HUES48 (cell line): ENCODE results near the gene PPM1M.
A peak's percentile ranks its signal among the peaks of the same experiment; 100 is the strongest.

Experiments
- H3K27ac ChIP-seq: one replicate; pipeline ENCODE4 v1.7.0; 2013; ENCODE audit warnings: low read depth, low read length, inconsistent platforms
- H3K27me3 ChIP-seq: 2 replicates; pipeline ENCODE4 v1.6.1; 2013; ENCODE audit warnings: mild to moderate bottlenecking, low read length; ENCODE audit not compliant: control insufficient read depth, insufficient read depth
- H3K36me3 ChIP-seq: 2 replicates; pipeline ENCODE4 v1.6.1; 2013; ENCODE audit warnings: low read length; ENCODE audit not compliant: control insufficient read depth, insufficient read depth
- H3K4me1 ChIP-seq: 2 replicates; pipeline ENCODE4 v1.6.1; 2013; ENCODE audit warnings: mild to moderate bottlenecking, low read length; ENCODE audit not compliant: control insufficient read depth, insufficient read depth
- H3K4me3 ChIP-seq: 2 replicates; pipeline ENCODE4 v1.5.1; 2013; ENCODE audit warnings: mild to moderate bottlenecking, low read depth, low read length
- H3K9ac ChIP-seq: 2 replicates; pipeline ENCODE4 v1.6.1; 2013; ENCODE audit warnings: mild to moderate bottlenecking, low read depth, low read length, moderate library complexity
- H3K9me3 ChIP-seq: 2 replicates; pipeline ENCODE4 v1.6.1; 2013; ENCODE audit warnings: low read length; ENCODE audit not compliant: control insufficient read depth, insufficient read depth

Gene PPM1M, protein sequence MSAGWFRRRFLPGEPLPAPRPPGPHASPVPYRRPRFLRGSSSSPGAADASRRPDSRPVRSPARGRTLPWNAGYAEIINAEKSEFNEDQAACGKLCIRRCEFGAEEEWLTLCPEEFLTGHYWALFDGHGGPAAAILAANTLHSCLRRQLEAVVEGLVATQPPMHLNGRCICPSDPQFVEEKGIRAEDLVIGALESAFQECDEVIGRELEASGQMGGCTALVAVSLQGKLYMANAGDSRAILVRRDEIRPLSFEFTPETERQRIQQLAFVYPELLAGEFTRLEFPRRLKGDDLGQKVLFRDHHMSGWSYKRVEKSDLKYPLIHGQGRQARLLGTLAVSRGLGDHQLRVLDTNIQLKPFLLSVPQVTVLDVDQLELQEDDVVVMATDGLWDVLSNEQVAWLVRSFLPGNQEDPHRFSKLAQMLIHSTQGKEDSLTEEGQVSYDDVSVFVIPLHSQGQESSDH

DNA sequence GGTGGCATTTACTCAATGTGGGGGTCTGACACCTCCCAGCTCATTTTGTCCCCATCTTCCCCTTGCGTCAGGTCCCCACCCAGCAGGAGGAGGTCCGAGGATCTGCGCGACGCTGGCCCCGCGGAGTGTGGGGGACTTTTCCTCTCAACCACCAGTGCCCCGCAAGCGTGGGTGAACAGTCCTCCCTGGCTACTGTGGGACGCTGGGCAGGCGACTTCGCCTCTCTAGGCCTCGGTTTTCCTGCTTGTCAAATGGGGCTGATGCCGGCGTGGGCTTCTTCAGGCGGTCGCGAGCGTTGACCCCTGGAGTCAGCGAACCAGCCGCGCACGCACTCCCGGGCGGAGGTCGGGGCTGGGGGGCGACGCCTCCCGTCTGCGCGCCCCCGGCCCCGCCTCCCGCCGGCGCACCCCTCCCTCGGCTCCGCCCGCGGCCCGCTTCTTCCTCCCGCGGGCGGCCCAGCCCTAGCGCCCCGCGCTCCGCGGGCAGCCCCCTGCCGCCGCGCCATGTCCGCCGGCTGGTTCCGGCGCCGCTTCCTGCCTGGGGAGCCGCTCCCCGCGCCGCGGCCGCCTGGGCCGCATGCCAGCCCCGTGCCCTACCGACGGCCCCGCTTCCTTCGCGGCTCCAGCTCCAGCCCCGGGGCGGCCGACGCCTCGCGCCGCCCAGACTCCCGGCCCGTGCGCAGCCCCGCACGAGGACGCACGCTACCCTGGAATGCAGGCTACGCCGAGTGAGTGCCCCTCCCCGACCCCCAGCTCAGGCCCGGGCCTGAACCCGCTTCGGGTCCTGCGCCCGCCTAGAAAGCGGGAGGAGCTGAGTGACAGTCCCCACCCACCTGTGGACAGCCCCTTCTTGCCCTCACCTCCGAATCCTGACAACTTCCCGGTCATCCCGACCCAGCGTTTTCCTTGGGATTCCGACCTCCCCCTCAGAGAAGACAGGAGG is at the start of gene PPM1M:
PPM1M (plus strand) TSS at position 438 of the 942 bp plus-strand sequence; CDS start at position 504, 66 bp downstream.
- no peaks in the 10 kb centered on the region for H3K9me3 ChIP-seq
- H3K27ac ChIP-seq = no peak within 1 kb of the TSS
- peak within 1 kb of the TSS; percentile 62 for H3K4me3 ChIP-seq
- H3K4me1 ChIP-seq = peaks cover 6% of the 10 kb centered on the region; the same call in 1 of the 2 replicates
- H3K36me3 ChIP-seq = peaks cover 18% of the 10 kb centered on the region
- H3K27me3 ChIP-seq = peaks cover 33% of the 10 kb centered on the region
- H3K9ac ChIP-seq = 0 out of 2 replicates have a peak within 1 kb of the TSS, but pooled peaks have one; percentile 30

DNA sequence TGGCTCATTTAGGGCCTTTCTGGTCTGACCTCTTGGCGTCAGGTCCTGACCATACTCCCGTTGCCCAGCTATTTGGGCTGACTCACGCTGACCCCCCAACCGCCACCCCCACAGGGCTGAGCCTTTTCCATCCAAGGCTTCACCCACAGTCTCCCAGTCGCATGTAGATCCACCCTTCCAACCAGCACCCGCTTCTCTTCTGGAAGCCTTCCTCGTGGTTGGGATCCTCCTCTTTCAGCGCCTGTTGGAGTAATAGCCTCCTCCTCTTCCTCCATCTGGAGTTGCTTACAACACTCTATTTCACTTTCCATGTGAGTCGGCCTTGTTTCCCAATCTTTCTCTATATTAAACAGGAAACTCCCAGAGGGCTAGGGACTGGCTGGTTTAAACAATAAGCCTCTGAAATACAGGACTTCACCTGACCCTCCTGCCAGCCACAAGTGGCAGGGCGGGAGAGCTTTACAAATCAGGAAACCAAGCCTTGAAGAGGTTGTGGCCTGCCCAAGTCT is 49.7 kb upstream of the PPM1M start:
- Histone ChIP-seq H3K4me1 (peaks cover 10% of the 10 kb centered on the region), H3K27me3 (no peaks in the 10 kb centered on the region)

DNA sequence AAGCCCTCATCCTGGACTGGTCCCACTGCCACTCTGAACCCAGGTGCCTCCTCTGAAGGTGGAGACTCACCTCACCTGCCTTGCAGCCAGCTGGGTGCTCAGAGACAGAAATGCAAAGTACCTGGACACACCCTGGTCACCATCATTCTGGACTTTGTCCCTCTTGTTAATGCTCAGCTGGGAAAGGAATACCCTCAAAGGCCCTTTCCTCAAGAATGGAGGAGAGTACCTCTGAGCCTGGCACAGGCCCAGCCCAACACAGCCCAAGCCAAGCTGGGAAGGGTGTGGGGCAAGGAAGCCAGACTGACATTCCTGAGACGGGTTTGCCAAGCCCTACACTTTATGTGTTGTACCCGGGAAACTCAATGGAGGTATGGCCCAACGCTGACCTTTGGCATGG is 48.6 kb upstream of the PPM1M start:
- Histone ChIP-seq H3K36me3 (peaks cover 30% of the 10 kb centered on the region), H3K9ac (no peak overlapping the region), H3K27me3 (no peaks in the 10 kb centered on the region), H3K4me3 (no peak overlapping the region), H3K9me3 (no peaks in the 10 kb centered on the region), H3K4me1 (peaks cover 10% of the 10 kb centered on the region), H3K27ac (no peak overlapping the region)

More for the DNA sequence above, 49.7 kb upstream of the PPM1M start:
- Histone ChIP-seq H3K27ac (no peak overlapping the region), H3K9me3 (no peaks in the 10 kb centered on the region), H3K9ac (no peak overlapping the region), H3K4me3 (no peak overlapping the region), H3K36me3 (peaks cover 19% of the 10 kb centered on the region)

DNA sequence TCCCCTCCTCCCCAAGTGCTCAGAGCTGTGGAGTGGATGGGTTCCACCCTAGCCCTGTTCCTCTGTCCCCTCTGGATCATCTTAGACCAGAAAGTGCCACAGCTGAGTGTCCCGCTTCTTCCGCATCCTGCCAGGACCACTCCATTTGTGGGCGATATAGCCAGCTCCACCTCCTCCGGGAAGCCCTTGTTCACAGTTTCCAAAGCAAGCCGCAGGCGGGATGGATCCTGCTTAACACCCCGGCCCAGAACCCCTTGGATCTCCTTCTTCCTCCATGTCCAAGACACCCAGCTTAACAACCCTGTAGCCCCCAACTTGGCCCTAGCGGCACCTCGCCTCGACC is 48.1 kb upstream of the PPM1M start:
- Histone ChIP-seq H3K9ac (0 out of 2 replicates have a peak overlapping the region, but pooled peaks have one; percentile 26), H3K36me3 (peaks cover 34% of the 10 kb centered on the region), H3K9me3 (no peaks in the 10 kb centered on the region), H3K4me3 (peak overlapping the region; percentile 81; the same call in 1 of the 2 replicates), H3K4me1 (peaks cover 10% of the 10 kb centered on the region), H3K27ac (peak overlapping the region; percentile 16), H3K27me3 (no peaks in the 10 kb centered on the region)

DNA sequence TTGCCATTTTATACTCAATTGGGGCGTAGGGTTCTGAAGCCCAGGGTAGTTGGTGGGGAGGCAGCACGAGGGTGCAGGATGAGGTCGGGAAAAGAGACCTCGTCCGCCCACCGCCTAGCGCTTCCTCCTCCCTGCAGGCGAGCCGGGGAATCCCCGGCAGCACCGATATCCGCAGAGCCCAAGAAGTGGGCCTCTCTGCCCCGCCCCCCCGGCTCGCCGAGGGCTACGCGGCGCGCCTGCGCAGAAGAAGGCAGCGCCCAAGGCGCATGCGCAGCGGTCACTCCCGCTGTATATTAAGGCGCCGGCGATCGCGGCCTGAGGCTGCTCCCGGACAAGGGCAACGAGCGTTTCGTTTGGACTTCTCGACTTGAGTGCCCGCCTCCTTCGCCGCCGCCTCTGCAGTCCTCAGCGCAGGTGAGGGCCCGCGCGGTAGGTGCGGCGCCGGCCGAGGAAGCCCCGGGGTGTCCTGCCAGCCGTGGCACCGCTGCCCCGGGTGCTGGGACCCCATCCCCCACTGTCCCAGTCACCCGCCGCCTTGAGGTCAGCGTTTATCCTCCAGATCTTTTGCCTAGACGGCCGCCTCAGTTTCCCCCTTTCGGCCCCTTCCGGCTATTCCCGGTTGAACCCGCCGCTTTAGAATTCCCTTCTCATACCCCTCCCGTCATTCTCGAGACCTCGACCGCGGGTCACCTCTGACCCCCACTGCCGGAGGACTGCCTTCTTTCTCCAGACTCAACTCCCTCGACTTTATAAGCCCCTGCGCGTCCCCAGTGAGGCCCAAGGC is 47.5 kb upstream of the PPM1M start, which contains the start of gene ALAS1:
ALAS1 (plus strand) TSS at position 319 of the 784 bp plus-strand sequence. CDS start 1,082 bp downstream, outside the sequence.
- Histone ChIP-seq H3K36me3 (peaks cover 39% of the 10 kb centered on the region), H3K9me3 (no peaks in the 10 kb centered on the region), H3K27ac (peak within 1 kb of the TSS; percentile 77), H3K9ac (peak within 1 kb of the TSS; percentile 38), H3K4me1 (peaks cover 10% of the 10 kb centered on the region), H3K27me3 (no peaks in the 10 kb centered on the region), H3K4me3 (peak within 1 kb of the TSS; percentile 81)

DNA sequence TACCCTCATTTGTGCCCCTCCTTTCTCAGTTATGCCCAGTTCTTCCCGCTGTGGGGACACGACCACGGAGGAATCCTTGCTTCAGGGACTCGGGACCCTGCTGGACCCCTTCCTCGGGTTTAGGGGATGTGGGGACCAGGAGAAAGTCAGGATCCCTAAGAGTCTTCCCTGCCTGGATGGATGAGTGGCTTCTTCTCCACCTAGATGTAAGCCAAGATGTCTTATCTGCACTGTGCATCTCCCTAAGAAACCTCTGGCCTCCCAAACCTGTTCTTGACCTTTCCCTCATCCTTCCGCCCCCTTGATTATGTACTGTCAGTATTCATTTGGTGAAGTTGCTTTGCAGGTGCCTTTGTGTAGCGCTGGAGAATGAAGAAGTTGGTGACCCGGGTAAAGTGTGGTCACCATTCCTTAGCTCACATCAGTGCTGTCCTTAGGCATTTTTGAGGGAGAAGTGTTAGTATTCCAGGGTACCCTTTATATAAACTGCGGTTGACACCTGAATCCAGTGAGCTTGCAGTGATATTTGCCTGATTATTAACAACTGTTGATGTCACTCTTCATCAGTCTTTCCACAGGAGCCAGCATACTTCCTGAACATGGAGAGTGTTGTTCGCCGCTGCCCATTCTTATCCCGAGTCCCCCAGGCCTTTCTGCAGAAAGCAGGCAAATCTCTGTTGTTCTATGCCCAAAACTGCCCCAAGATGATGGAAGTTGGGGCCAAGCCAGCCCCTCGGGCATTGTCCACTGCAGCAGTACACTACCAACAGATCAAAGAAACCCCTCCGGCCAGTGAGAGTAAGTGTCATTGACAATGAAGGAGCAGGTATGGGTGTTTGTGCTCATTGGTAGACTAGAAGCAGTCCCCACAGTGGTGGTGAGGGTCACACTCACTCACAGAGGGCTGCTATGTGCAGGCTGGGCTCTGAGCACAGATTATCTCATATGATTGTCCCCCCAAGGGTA is 46.6 kb upstream of the PPM1M start:
- H3K4me1 ChIP-seq = peaks cover 10% of the 10 kb centered on the region
- H3K9ac ChIP-seq = peak overlapping the region; percentile 38
- no peak overlapping the region for H3K27ac ChIP-seq
- H3K4me3 ChIP-seq = peak overlapping the region; percentile 81
- no peaks in the 10 kb centered on the region for H3K27me3 ChIP-seq
- H3K36me3 ChIP-seq = peaks cover 48% of the 10 kb centered on the region
- no peaks in the 10 kb centered on the region for H3K9me3 ChIP-seq

DNA sequence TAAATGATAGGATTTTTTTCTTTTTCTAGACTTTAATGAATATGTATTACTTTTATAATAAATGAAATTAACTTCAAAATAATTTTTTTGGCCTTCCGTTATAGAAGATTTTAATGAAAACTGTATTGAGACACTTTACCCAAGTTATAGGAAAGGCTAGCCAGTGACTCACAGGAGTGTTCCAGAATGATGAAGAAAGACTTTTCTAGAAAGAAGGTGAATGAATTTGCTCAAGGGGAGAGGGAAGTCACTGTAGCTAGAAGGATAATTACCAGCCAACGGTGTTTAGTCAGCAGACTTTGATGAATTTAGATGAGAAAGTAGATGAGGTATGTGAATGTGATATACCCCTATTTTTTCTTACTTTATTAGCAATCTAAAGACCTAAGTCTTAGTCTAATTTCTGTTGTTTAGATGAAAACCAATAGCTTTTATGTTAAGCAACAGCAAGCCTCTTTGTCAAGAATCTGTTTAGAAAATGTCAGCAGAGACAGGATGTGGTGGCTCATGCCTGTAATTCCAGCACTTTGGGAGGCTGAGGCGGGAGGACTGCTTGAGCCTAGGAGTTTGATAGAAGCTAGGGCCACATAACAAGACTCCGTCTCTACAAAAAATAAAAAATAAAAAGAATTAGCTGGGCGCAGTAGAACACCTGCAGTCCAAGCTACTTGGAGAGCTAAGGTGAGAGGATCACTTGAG is 44.4 kb upstream of the PPM1M start:
- Histone ChIP-seq H3K27ac (no peak overlapping the region), H3K4me1 (peaks cover 10% of the 10 kb centered on the region), H3K4me3 (no peak overlapping the region), H3K9me3 (no peaks in the 10 kb centered on the region), H3K9ac (no peak overlapping the region), H3K36me3 (peaks cover 70% of the 10 kb centered on the region), H3K27me3 (no peaks in the 10 kb centered on the region)

DNA sequence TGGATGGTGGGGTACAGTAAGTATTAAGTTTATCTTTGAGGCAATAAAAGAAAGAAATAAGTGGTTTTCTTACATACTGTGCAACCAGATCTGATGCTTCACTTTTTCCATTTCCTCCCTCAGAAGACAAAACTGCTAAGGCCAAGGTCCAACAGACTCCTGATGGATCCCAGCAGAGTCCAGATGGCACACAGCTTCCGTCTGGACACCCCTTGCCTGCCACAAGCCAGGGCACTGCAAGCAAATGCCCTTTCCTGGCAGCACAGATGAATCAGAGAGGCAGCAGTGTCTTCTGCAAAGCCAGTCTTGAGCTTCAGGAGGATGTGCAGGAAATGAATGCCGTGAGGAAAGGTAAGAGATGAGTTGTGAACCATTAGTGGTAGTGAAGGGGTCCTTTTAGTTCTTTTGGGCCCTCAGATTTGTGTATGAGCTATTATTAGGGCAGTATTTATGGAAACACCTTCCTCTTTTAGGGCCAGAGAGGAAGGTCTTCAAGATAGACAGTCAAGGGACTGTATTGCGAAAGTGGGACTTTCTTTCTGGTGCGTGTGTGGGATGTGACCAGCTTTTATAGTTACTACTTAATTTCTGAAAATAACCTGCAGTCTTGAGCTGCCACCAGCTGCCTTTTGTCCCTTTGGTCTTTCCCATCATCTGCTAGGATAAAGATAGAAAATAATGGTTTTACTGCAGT is 43.0 kb upstream of the PPM1M start:
- Histone ChIP-seq H3K36me3 (peaks cover 80% of the 10 kb centered on the region), H3K27ac (no peak overlapping the region), H3K4me3 (no peak overlapping the region), H3K27me3 (no peaks in the 10 kb centered on the region), H3K9ac (no peak overlapping the region), H3K9me3 (no peaks in the 10 kb centered on the region), H3K4me1 (peaks cover 6% of the 10 kb centered on the region)

DNA sequence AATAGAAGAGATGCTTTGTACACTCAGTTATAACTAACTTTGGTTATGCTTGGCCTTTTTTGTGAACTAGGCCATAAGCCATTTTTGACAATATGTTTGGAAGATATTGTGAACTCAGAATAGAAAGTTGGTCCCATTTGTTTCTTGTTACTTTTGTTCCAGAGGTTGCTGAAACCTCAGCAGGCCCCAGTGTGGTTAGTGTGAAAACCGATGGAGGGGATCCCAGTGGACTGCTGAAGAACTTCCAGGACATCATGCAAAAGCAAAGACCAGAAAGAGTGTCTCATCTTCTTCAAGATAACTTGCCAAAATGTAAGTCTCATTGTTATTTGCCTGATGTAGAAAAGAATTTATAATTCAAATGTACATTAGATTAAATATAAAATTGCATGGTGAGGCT is 41.9 kb upstream of the PPM1M start:
- Histone ChIP-seq H3K9me3 (no peaks in the 10 kb centered on the region), H3K9ac (no peak overlapping the region), H3K27ac (no peak overlapping the region), H3K36me3 (peaks cover 92% of the 10 kb centered on the region), H3K4me1 (peaks cover 3% of the 10 kb centered on the region; the same call in 1 of the 2 replicates), H3K27me3 (no peaks in the 10 kb centered on the region), H3K4me3 (no peak overlapping the region)
